GM13976 (cell line): ENCODE measurements around the gene PPP2R2B.

ENCODE experiments used
- DNase-seq: peaks from one replicate; pipeline ENCODE4 v3.0.0; 2012; ENCODE audit warnings: low spot score
- in situ Hi-C: fragments of 300-500 bp; cut with MboI; formaldehyde crosslinking; loops from one replicate; pipeline ENCODE4 v1.12.0; 2022; ENCODE audit warnings: low sequenced_read_pairs, mixed read lengths, inconsistent platforms; ENCODE audit not compliant: unreplicated experiment
- TF ChIP-seq, protein P1 (sequence below): IDR thresholded peaks from 2 replicates; pipeline ENCODE4 v1.5.1; 2012; ENCODE audit warnings: borderline replicate concordance, mild to moderate bottlenecking; ENCODE audit not compliant: insufficient read depth; ENCODE audit errors: extremely low read depth, missing control alignments, control extremely low read depth

The PPP2R2B gene

GRCh38 chr5:146813346-146814157, 65.0 kb downstream of the PPP2R2B start:
- TF ChIP-seq, protein P1, sequence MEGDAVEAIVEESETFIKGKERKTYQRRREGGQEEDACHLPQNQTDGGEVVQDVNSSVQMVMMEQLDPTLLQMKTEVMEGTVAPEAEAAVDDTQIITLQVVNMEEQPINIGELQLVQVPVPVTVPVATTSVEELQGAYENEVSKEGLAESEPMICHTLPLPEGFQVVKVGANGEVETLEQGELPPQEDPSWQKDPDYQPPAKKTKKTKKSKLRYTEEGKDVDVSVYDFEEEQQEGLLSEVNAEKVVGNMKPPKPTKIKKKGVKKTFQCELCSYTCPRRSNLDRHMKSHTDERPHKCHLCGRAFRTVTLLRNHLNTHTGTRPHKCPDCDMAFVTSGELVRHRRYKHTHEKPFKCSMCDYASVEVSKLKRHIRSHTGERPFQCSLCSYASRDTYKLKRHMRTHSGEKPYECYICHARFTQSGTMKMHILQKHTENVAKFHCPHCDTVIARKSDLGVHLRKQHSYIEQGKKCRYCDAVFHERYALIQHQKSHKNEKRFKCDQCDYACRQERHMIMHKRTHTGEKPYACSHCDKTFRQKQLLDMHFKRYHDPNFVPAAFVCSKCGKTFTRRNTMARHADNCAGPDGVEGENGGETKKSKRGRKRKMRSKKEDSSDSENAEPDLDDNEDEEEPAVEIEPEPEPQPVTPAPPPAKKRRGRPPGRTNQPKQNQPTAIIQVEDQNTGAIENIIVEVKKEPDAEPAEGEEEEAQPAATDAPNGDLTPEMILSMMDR: no peak
- DNase-seq: no peak
- in situ Hi-C loops: no loop called here

- in situ Hi-C loops: no loop called here
- no peak for DNase-seq
- TF ChIP-seq, protein P1: no peak
Measured at GRCh38 chr5:146805081-146805480, 73.5 kb downstream of the PPP2R2B start.

GRCh38 chr5:146802945-146803522, 75.5 kb downstream of the PPP2R2B start:
- no peak for DNase-seq
- TF ChIP-seq, protein P1: no peak
- in situ Hi-C loops: no loop called here

- DNase-seq: no peak
- in situ Hi-C loops: no loop called here
- TF ChIP-seq, protein P1: no peak
Measured at GRCh38 chr5:146799671-146800070, 78.9 kb downstream of the PPP2R2B start.

DNA sequence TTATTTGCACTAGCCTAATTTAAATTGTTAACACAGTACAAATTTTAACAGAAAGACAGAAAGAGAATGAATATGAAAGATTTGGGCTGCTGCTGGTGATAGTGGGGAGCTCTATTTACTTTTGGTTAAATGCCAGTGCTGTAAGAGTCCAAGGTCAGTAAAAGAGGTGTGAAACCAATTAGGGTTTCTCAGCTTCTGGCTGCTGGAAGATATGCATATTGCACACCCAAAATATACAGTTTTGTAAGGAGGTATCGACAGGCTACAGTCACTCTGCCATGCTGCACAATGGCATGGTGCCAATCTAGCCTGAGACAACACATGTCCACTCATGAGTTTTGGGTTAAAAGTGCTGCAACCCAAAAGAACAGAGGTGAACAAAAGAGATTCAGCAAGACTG, 79.3 kb downstream of the PPP2R2B start:
- DNase-seq: no peak
- in situ Hi-C loops: no loop called here
- TF ChIP-seq, protein P1: no peak

DNA sequence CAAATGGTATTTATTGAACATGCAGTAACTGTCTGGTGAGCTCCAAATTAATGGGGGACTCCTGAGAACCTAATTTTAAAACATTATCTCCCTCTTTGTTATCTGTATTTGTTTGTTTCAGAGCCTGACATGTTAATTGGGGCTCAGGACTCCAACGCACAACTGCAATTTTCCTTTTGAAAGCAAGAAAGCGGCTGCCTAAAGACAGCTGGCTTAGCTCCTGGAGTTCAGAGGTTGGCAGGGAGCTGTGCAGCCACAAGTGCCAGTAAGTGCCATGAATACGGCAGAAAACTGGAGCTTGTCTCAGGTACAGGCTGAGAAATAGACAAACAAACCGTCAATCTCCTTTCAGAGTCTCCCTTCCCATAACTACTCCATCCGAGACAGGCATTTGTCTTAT, 80.9 kb downstream of the PPP2R2B start:
- no peak for DNase-seq
- in situ Hi-C loops: no loop called here
- TF ChIP-seq, protein P1: no peak
